ENCODE measurements around the gene MIA3. TPM values are rescaled to one million over a fixed set of nuclear protein-coding genes. Genes with fewer than 3 reads are reported as not detected.

The MIA3 gene
- total RNA-seq, 1 donor from 2014 or later: 66.0 TPM

GRCh38 chr1:222642468-222642867 is 24.6 kb downstream of the MIA3 start:
- H3K36me3 ChIP-seq: peaks cover 25% of the 10 kb centered on the region
- TF ChIP-seq CTCF (IDR thresholded peaks at IDR 0.05): no peak
- H3K4me3 ChIP-seq: no peak overlapping the region
- H3K4me1 ChIP-seq: peaks cover 16% of the 10 kb centered on the region
- intact Hi-C loops (cut with DNase I): no loop called here
- no peaks in the 10 kb centered on the region for H3K9me3 ChIP-seq
- ATAC-seq: no peak
- H3K27me3 ChIP-seq (ENCODE audit: low read depth): no peaks in the 10 kb centered on the region
- DNase-seq: no peak
- H3K27ac ChIP-seq: no peak overlapping the region

GRCh38 chr1:222643606-222643937 is 25.7 kb downstream of the MIA3 start:
- no peak for TF ChIP-seq CTCF (IDR thresholded peaks at IDR 0.05)
- ATAC-seq: peak; percentile 69 to 73
- Histone ChIP-seq H3K4me3 (peak overlapping the region; percentile 86), H3K4me1 (peaks cover 16% of the 10 kb centered on the region), H3K36me3 (peaks cover 32% of the 10 kb centered on the region), H3K27me3 (ENCODE audit: low read depth) (no peaks in the 10 kb centered on the region), H3K27ac (peak overlapping the region; percentile 99), H3K9me3 (no peaks in the 10 kb centered on the region)
- intact Hi-C loops (cut with DNase I): no loop called here
- DNase-seq: peak; percentile 56

- Histone ChIP-seq H3K4me3 (peak overlapping the region; percentile 86), H3K36me3 (peaks cover 36% of the 10 kb centered on the region), H3K9me3 (no peaks in the 10 kb centered on the region), H3K4me1 (peaks cover 16% of the 10 kb centered on the region), H3K27ac (peak overlapping the region; percentile 99), H3K27me3 (ENCODE audit: low read depth) (no peaks in the 10 kb centered on the region)
- DNase-seq (peak; percentile 98), ATAC-seq (peak; percentile 100)
- intact Hi-C loops (cut with DNase I): no loop called here
- no peak for TF ChIP-seq CTCF (IDR thresholded peaks at IDR 0.05)
Measured at GRCh38 chr1:222643938-222644635, 26.2 kb downstream of the MIA3 start.

GRCh38 chr1:222644636-222644980 is 26.7 kb downstream of the MIA3 start:
- DNase-seq (no peak), ATAC-seq (no peak)
- Histone ChIP-seq H3K4me3 (peak overlapping the region; percentile 86), H3K36me3 (peaks cover 37% of the 10 kb centered on the region), H3K27ac (peak overlapping the region; percentile 99), H3K4me1 (peaks cover 16% of the 10 kb centered on the region), H3K9me3 (no peaks in the 10 kb centered on the region), H3K27me3 (ENCODE audit: low read depth) (no peaks in the 10 kb centered on the region)
- intact Hi-C loops (cut with DNase I): no loop called here
- TF ChIP-seq CTCF (IDR thresholded peaks at IDR 0.05): no peak

GRCh38 chr1:222652676-222653075 is 34.8 kb downstream of the MIA3 start:
- Histone ChIP-seq H3K36me3 (peaks cover 97% of the 10 kb centered on the region), H3K27ac (no peak overlapping the region), H3K9me3 (no peaks in the 10 kb centered on the region), H3K4me3 (no peak overlapping the region), H3K4me1 (peaks cover 15% of the 10 kb centered on the region), H3K27me3 (ENCODE audit: low read depth) (no peaks in the 10 kb centered on the region)
- no peak for TF ChIP-seq CTCF (IDR thresholded peaks at IDR 0.05)
- DNase-seq (no peak), ATAC-seq (no peak)
- intact Hi-C loops (cut with DNase I): no loop called here
